Activated B cell treated with CpG ODN at 0.5 μM for 24 hours (primary cell): ENCODE data around the gene KRT13. TPM values are rescaled to one million over a fixed set of nuclear protein-coding genes. Genes with fewer than 3 reads are reported as not detected.

ENCODE experiments used
- ATAC-seq: fragments of 200-7000 bp; cut with Tn5 transposase; one replicate; pipeline ENCODE4 v1.10.0; 2021; ENCODE audit warnings: low read depth, mild to moderate bottlenecking, moderate library complexity
- CTCF ChIA-PET: fragments of 350-600 bp; sonication (Branson Sonifier 250); formaldehyde crosslinking; loops from one replicate; lab custom pipeline; 2021; ENCODE audit warnings: antibody characterized with exemption; lab: Charles Lee
- POLR2A ChIA-PET: fragments of 350-600 bp; sonication (Branson Sonifier 250); formaldehyde crosslinking; loops from one replicate; lab custom pipeline; 2021; ENCODE audit warnings: antibody characterized with exemption; lab: Charles Lee
- DNase-seq: peaks from one replicate; pipeline ENCODE4 v3.0.0; 2022
- H3K27ac Mint-ChIP-seq: one replicate; pipeline ENCODE4 v1.8.0; 2020; ENCODE audit warnings: mixed read lengths
- H3K27me3 Mint-ChIP-seq: one replicate; pipeline ENCODE4 v1.8.0; 2021; ENCODE audit warnings: mixed read lengths
- H3K36me3 Mint-ChIP-seq: one replicate; pipeline ENCODE4 v1.8.0; 2021; ENCODE audit warnings: low read depth, mixed read lengths
- H3K4me1 Mint-ChIP-seq: one replicate; pipeline ENCODE4 v1.8.0; 2021; ENCODE audit warnings: mixed read lengths
- H3K4me3 Mint-ChIP-seq: one replicate; pipeline ENCODE4 v1.8.0; 2020; ENCODE audit warnings: mild to moderate bottlenecking, mixed read lengths
- H3K9me3 Mint-ChIP-seq: one replicate; pipeline ENCODE4 v1.8.0; 2020; ENCODE audit warnings: mixed read lengths
- CTCF ChIP-seq: fragments of 200-600 bp; IDR thresholded peaks from one replicate; pipeline ENCODE4 v1.8.0; 2022; ENCODE audit warnings: antibody characterized with exemption, mild to moderate bottlenecking
- intact Hi-C: fragments of 100-400 bp; cut with micrococcal nuclease; formaldehyde crosslinking; loops from one replicate; pipeline ENCODE4 v1.15.1; 2024
- total RNA-seq: library from RNA; stranded (reverse); gene quantifications from 2 replicates; pipeline ENCODE4 v1.2.3, GENCODE V29; 2022

KRT13 gene
- total RNA-seq, 1 donor from 2014 or later: not detected

DNA sequence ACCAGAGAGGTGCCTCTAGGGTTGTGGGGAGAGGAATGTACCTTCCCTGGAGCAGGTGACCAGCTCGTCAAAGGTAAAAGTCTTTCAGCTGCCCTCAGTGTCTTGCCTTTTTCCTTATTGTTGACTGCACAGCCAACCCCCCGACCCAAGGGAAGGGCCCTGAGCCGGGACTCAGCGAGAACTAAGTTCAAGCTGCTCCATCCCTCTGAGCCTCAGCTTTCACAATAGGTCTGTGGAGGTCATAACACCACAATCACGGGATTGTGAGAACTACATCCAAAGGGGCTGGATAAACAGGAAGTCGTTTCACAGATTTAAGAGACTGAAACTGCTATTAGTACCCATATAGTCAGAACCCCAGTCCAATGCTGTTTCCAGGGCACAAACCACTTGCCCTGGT is 13.1 kb downstream of the KRT13 start:
- CTCF ChIA-PET: no interaction called here
- Mint-ChIP-seq H3K27me3 (peaks cover 13% of the 10 kb centered on the region), H3K27ac (no peak overlapping the region), H3K4me1 (no peaks in the 10 kb centered on the region), H3K36me3 (no peaks in the 10 kb centered on the region), H3K4me3 (no peak overlapping the region), H3K9me3 (no peaks in the 10 kb centered on the region)
- DNase-seq (no peak), ATAC-seq (no peak)
- TF ChIP-seq CTCF: no peak
- POLR2A ChIA-PET: no interaction called here
- intact Hi-C loops: no loop called here

GRCh38 chr17:41491476-41491875 is 13.9 kb downstream of the KRT13 start:
- Mint-ChIP-seq H3K4me1 (no peaks in the 10 kb centered on the region), H3K36me3 (no peaks in the 10 kb centered on the region), H3K9me3 (no peaks in the 10 kb centered on the region), H3K27ac (no peak overlapping the region), H3K27me3 (peaks cover 14% of the 10 kb centered on the region), H3K4me3 (no peak overlapping the region)
- no peak for DNase-seq
- TF ChIP-seq CTCF: no peak
- ATAC-seq: no peak
- ChIA-PET POLR2A (no interaction called here), CTCF (no interaction called here)
- intact Hi-C loops: no loop called here

DNA sequence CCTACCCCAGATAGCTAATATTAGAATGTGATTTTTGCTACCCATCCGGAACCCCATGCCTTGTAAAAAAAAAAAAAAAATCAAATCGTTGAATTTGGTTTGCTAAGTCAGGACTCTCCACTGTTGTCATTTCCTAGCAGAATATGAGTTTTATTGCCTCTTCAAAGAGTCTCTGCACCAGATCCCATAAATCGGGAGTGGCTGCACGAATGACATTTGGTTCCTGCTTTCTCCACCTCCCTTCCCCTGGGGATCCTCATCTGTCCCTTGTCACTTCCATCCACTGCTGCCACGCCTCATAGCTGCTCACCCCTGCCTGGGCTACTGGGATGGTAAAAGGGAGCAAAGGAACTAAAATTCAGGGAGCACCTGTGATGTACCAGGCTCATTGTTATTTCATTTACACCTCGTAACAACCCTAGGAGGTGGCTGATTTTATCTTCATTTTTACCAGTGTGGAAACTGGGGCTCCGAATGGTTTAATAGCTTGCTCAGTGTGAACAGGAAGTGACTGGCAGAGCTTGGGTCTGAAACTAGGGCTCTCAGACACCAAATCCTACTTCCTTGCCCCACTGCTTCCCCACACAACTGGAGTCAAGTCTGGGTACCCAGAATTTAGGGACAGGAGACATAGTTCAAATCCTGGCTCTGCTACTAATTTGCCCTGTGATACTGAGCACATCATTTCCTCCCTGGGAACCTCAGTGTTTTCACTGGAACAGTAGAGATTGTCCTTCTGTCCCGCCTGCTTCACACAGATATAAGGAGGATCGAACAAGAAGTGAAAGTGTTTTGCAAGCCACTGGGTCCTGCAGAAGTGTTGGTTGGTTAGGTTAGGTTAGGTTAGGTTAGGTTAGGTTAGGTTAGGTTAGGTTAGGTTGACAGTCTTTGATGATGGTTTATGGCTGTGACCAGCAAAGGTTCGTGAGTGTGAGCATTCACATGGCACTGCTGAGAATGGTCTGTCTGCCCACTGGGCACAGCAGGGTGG is 15.1 kb downstream of the KRT13 start:
- H3K4me1 Mint-ChIP-seq: no peaks in the 10 kb centered on the region
- H3K27ac Mint-ChIP-seq: no peak overlapping the region
- H3K9me3 Mint-ChIP-seq: no peaks in the 10 kb centered on the region
- ChIA-PET POLR2A (no interaction called here), CTCF (interaction anchor here (0.6 kb wide), 1 partner anchor 90 kb away, joined by 3 read pairs; no protein-coding TSS in a partner anchor)
- H3K36me3 Mint-ChIP-seq: no peaks in the 10 kb centered on the region
- intact Hi-C loops: no loop called here
- no peak for DNase-seq
- H3K4me3 Mint-ChIP-seq: no peak overlapping the region
- no peak for ATAC-seq
- peaks cover 19% of the 10 kb centered on the region for H3K27me3 Mint-ChIP-seq
- TF ChIP-seq CTCF: no peak

GRCh38 chr17:41489531-41489930 is 15.9 kb downstream of the KRT13 start, which contains the start of gene KRT36:
TSS of gene KRT36 (minus strand) at chr17:41489910. CDS start at chr17:41489864, 46 bp downstream.
- H3K9me3 Mint-ChIP-seq: no peaks in the 10 kb centered on the region
- ChIA-PET POLR2A (no interaction called here), CTCF (interaction anchor here (0.6 kb wide), 1 partner anchor 89 kb away, joined by 3 read pairs; no protein-coding TSS in a partner anchor)
- DNase-seq: no peak
- H3K4me1 Mint-ChIP-seq: no peaks in the 10 kb centered on the region
- H3K4me3 Mint-ChIP-seq: no peak within 1 kb of the TSS
- no peak for TF ChIP-seq CTCF
- no peak within 1 kb of the TSS for H3K27ac Mint-ChIP-seq
- no peak for ATAC-seq
- no peaks in the 10 kb centered on the region for H3K36me3 Mint-ChIP-seq
- intact Hi-C loops: no loop called here
- H3K27me3 Mint-ChIP-seq: peaks cover 16% of the 10 kb centered on the region
